ENCODE data around the gene RNLS. TPM values are rescaled to one million over a fixed set of nuclear protein-coding genes. Genes with fewer than 3 reads are reported as not detected.

The RNLS gene
- total and polyA plus RNA-seq, 2 of the 8 experiments (the other 6 are each of a cell fraction or from before 2014, with no cell fraction given): 7.5 to 12.7 TPM

DNA sequence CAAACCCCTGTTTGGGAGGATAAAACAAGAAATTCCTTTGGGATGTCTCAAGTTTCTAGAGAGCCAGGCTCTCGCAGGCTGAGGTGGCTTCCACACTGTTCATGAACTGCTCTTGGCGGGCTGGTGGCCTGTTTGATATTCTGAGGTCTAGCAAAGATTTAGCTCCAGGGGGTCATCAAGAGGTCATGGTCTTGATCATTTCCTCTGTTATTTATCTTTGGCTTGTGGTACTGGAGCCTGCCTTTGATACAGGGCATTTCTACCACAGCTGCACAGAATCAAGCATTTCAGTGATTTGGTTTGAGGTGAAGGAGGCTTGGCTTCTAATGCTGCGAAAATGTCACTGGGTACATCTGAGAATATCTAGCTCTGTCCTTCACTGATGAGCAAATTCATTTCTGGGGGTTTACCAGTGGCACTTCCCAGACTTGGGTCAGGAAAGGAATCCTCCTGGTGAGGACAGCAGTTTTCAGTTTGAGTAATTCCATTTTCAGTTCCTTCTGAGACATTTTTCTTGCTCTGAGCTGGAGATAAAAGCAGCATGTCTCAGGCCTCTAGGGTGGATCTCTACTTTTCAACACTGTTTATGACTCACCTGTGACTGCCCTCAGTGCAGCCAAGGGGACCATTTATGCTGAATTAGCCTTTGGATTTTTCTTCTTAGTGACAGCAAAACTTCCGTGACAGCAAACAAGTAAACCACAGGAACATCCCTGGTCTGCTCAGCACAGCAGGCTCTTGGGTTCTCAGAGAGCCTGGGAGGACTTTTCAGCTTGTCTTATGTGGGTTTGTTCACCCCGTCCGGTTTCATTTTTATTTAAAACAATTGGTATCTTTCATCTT is 312.0 kb downstream of the RNLS start (continued):
- TF ChIP-seq, protein P1, sequence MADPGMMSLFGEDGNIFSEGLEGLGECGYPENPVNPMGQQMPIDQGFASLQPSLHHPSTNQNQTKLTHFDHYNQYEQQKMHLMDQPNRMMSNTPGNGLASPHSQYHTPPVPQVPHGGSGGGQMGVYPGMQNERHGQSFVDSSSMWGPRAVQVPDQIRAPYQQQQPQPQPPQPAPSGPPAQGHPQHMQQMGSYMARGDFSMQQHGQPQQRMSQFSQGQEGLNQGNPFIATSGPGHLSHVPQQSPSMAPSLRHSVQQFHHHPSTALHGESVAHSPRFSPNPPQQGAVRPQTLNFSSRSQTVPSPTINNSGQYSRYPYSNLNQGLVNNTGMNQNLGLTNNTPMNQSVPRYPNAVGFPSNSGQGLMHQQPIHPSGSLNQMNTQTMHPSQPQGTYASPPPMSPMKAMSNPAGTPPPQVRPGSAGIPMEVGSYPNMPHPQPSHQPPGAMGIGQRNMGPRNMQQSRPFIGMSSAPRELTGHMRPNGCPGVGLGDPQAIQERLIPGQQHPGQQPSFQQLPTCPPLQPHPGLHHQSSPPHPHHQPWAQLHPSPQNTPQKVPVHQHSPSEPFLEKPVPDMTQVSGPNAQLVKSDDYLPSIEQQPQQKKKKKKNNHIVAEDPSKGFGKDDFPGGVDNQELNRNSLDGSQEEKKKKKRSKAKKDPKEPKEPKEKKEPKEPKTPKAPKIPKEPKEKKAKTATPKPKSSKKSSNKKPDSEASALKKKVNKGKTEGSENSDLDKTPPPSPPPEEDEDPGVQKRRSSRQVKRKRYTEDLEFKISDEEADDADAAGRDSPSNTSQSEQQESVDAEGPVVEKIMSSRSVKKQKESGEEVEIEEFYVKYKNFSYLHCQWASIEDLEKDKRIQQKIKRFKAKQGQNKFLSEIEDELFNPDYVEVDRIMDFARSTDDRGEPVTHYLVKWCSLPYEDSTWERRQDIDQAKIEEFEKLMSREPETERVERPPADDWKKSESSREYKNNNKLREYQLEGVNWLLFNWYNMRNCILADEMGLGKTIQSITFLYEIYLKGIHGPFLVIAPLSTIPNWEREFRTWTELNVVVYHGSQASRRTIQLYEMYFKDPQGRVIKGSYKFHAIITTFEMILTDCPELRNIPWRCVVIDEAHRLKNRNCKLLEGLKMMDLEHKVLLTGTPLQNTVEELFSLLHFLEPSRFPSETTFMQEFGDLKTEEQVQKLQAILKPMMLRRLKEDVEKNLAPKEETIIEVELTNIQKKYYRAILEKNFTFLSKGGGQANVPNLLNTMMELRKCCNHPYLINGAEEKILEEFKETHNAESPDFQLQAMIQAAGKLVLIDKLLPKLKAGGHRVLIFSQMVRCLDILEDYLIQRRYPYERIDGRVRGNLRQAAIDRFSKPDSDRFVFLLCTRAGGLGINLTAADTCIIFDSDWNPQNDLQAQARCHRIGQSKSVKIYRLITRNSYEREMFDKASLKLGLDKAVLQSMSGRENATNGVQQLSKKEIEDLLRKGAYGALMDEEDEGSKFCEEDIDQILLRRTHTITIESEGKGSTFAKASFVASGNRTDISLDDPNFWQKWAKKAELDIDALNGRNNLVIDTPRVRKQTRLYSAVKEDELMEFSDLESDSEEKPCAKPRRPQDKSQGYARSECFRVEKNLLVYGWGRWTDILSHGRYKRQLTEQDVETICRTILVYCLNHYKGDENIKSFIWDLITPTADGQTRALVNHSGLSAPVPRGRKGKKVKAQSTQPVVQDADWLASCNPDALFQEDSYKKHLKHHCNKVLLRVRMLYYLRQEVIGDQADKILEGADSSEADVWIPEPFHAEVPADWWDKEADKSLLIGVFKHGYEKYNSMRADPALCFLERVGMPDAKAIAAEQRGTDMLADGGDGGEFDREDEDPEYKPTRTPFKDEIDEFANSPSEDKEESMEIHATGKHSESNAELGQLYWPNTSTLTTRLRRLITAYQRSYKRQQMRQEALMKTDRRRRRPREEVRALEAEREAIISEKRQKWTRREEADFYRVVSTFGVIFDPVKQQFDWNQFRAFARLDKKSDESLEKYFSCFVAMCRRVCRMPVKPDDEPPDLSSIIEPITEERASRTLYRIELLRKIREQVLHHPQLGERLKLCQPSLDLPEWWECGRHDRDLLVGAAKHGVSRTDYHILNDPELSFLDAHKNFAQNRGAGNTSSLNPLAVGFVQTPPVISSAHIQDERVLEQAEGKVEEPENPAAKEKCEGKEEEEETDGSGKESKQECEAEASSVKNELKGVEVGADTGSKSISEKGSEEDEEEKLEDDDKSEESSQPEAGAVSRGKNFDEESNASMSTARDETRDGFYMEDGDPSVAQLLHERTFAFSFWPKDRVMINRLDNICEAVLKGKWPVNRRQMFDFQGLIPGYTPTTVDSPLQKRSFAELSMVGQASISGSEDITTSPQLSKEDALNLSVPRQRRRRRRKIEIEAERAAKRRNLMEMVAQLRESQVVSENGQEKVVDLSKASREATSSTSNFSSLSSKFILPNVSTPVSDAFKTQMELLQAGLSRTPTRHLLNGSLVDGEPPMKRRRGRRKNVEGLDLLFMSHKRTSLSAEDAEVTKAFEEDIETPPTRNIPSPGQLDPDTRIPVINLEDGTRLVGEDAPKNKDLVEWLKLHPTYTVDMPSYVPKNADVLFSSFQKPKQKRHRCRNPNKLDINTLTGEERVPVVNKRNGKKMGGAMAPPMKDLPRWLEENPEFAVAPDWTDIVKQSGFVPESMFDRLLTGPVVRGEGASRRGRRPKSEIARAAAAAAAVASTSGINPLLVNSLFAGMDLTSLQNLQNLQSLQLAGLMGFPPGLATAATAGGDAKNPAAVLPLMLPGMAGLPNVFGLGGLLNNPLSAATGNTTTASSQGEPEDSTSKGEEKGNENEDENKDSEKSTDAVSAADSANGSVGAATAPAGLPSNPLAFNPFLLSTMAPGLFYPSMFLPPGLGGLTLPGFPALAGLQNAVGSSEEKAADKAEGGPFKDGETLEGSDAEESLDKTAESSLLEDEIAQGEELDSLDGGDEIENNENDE (IDR thresholded peaks at IDR 0.05; ENCODE audit: insufficient replicate concordance, low read length): no peak
- no peak for TF ChIP-seq CBX8 (IDR thresholded peaks at IDR 0.05; ENCODE audit: borderline replicate concordance, low read depth, low read length)
- TF ChIP-seq CBX5 (IDR thresholded peaks at IDR 0.05; ENCODE audit: low read depth, low read length): no peak
- no peak for TF ChIP-seq GABPA (IDR thresholded peaks at IDR 0.05; ENCODE audit: borderline replicate concordance, insufficient read depth, low read length)
- no peak for TF ChIP-seq TAF7 (optimal IDR thresholded peaks at IDR 0.05; ENCODE audit: borderline replicate concordance, low read depth, low read length)
- no peak for TF ChIP-seq SIX5 (IDR thresholded peaks at IDR 0.05; ENCODE audit: low read depth, low read length)
- TF ChIP-seq TCF12 (IDR thresholded peaks at IDR 0.05; ENCODE audit: low read depth, low read length): no peak
- TF ChIP-seq EP300 (IDR thresholded peaks at IDR 0.05; ENCODE audit: borderline replicate concordance in 1 of 2, low read depth in 2 of 2, low read length in 2 of 2): no peak
